ENCODE data around the gene RTN1. TPM values are rescaled to one million over a fixed set of nuclear protein-coding genes. Genes with fewer than 3 reads are reported as not detected.

RTN1 gene
- polyA plus RNA-seq, 1 donor, result 45.0 TPM

DNA sequence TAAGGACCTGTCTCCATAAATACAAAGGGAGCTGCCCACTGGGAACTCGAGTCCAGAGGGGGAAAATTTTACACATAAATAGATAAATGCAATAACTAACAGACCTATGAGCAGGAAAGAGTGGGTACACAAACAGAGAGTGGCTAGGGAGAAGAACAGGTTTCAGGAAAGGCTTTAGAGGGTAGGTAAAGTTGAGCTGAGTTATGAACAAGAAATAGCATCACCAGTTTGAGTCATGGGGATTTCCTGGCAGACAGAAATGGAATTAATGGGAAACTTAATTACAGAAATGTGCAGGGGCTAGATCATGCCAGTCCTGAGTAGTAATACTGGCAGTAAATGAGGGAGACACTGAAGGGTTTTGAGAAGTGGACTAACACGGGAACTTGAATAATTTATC is 236.0 kb downstream of the RTN1 start:
- H3K9me3 ChIP-seq (ENCODE audit: control insufficient read depth, low read depth, low read length), result no peaks in the 10 kb centered on the region
- 57% methylated on average over 1 of the region's 2 CpGs for WGBS (ENCODE audit: insufficient coverage, low lambda C conversion rate)
- no peak overlapping the region for H3K4me3 ChIP-seq (ENCODE audit: low read length)
- peaks cover 8% of the 10 kb centered on the region for H3K27me3 ChIP-seq (ENCODE audit: control insufficient read depth, insufficient read depth, low read length)
- H3K36me3 ChIP-seq (ENCODE audit: control insufficient read depth, insufficient read depth, low read length), result no peaks in the 10 kb centered on the region
- H3K27ac ChIP-seq (ENCODE audit: low read length), result no peak overlapping the region
- peaks cover 4% of the 10 kb centered on the region for H3K4me1 ChIP-seq (ENCODE audit: control insufficient read depth, insufficient read depth, low read length)
- no peak for DNase-seq

- Histone ChIP-seq H3K27me3 (ENCODE audit: control insufficient read depth, insufficient read depth, low read length) (peaks cover 8% of the 10 kb centered on the region), H3K4me3 (ENCODE audit: low read length) (no peak overlapping the region), H3K4me1 (ENCODE audit: control insufficient read depth, insufficient read depth, low read length) (peaks cover 4% of the 10 kb centered on the region), H3K36me3 (ENCODE audit: control insufficient read depth, insufficient read depth, low read length) (no peaks in the 10 kb centered on the region), H3K27ac (ENCODE audit: low read length) (no peak overlapping the region), H3K9me3 (ENCODE audit: control insufficient read depth, low read depth, low read length) (no peaks in the 10 kb centered on the region)
- no peak for DNase-seq
- WGBS (ENCODE audit: insufficient coverage, low lambda C conversion rate), result 80% methylated on average over 1 of the region's 3 CpGs
Measured at GRCh38 chr14:59633486-59633885, 237.1 kb downstream of the RTN1 start.

- no CpG with 5 or more reads among the region's 3 CpGs for WGBS (ENCODE audit: insufficient coverage, low lambda C conversion rate)
- no peaks in the 10 kb centered on the region for H3K9me3 ChIP-seq (ENCODE audit: control insufficient read depth, low read depth, low read length)
- no peaks in the 10 kb centered on the region for H3K36me3 ChIP-seq (ENCODE audit: control insufficient read depth, insufficient read depth, low read length)
- H3K27me3 ChIP-seq (ENCODE audit: control insufficient read depth, insufficient read depth, low read length), result peaks cover 8% of the 10 kb centered on the region
- H3K27ac ChIP-seq (ENCODE audit: low read length), result no peak overlapping the region
- DNase-seq, result peak in 1 of 2 donors; percentile 24
- no peak overlapping the region for H3K4me3 ChIP-seq (ENCODE audit: low read length)
- peaks cover 8% of the 10 kb centered on the region for H3K4me1 ChIP-seq (ENCODE audit: control insufficient read depth, insufficient read depth, low read length)
Measured at GRCh38 chr14:59632381-59632780, 238.2 kb downstream of the RTN1 start.

GRCh38 chr14:59631237-59631636 is 239.3 kb downstream of the RTN1 start:
- H3K36me3 ChIP-seq (ENCODE audit: control insufficient read depth, insufficient read depth, low read length), result no peaks in the 10 kb centered on the region
- H3K27ac ChIP-seq (ENCODE audit: low read length), result no peak overlapping the region
- peaks cover 14% of the 10 kb centered on the region for H3K4me1 ChIP-seq (ENCODE audit: control insufficient read depth, insufficient read depth, low read length)
- 20% methylated on average over 1 of the region's 3 CpGs for WGBS (ENCODE audit: insufficient coverage, low lambda C conversion rate)
- no peaks in the 10 kb centered on the region for H3K9me3 ChIP-seq (ENCODE audit: control insufficient read depth, low read depth, low read length)
- DNase-seq, result peak in 1 of 2 donors; percentile 12
- H3K4me3 ChIP-seq (ENCODE audit: low read length), result no peak overlapping the region
- H3K27me3 ChIP-seq (ENCODE audit: control insufficient read depth, insufficient read depth, low read length), result peaks cover 8% of the 10 kb centered on the region

DNA sequence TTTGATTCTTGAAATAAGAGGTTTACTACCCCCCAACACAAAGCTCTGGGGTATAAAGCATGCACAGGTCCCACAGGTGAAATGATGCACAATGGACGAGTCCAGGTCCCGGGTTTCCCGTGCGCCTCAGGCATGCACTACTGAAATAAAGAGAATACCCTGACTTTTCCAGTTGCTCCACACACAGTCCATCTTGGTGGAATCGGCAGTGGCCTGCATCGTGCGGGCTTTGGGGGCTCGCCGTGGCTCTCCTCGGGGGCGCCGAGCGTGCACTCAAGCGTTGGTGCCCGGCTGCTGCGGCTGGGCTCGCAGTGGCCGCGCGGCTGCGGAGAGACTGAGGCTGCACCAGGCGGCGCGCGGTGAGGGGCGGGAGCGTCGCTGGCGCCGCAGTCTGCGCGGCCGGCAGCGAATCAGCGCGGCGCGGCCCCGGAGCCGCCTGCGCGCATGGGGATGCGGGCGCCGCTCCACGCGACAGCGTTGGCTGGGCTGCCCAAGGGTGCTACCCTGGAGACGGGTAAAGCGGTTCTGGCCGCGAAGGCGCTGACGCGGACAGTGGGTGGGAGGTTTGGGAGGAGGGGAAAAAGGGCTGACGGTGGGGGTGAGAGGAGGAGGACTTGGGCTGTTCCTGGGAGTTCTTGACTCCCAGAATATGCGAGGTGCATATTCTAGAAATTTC is 240.2 kb downstream of the RTN1 start:
- peaks cover 8% of the 10 kb centered on the region for H3K27me3 ChIP-seq (ENCODE audit: control insufficient read depth, insufficient read depth, low read length)
- H3K27ac ChIP-seq (ENCODE audit: low read length), result no peak overlapping the region
- no peaks in the 10 kb centered on the region for H3K36me3 ChIP-seq (ENCODE audit: control insufficient read depth, insufficient read depth, low read length)
- H3K4me3 ChIP-seq (ENCODE audit: low read length), result peak overlapping the region; percentile 48
- H3K9me3 ChIP-seq (ENCODE audit: control insufficient read depth, low read depth, low read length), result no peaks in the 10 kb centered on the region
- WGBS (ENCODE audit: insufficient coverage, low lambda C conversion rate), result no CpG with 5 or more reads among the region's 57 CpGs
- DNase-seq, result peak in 1 of 2 donors; percentile 64
- peaks cover 15% of the 10 kb centered on the region for H3K4me1 ChIP-seq (ENCODE audit: control insufficient read depth, insufficient read depth, low read length)

DNA sequence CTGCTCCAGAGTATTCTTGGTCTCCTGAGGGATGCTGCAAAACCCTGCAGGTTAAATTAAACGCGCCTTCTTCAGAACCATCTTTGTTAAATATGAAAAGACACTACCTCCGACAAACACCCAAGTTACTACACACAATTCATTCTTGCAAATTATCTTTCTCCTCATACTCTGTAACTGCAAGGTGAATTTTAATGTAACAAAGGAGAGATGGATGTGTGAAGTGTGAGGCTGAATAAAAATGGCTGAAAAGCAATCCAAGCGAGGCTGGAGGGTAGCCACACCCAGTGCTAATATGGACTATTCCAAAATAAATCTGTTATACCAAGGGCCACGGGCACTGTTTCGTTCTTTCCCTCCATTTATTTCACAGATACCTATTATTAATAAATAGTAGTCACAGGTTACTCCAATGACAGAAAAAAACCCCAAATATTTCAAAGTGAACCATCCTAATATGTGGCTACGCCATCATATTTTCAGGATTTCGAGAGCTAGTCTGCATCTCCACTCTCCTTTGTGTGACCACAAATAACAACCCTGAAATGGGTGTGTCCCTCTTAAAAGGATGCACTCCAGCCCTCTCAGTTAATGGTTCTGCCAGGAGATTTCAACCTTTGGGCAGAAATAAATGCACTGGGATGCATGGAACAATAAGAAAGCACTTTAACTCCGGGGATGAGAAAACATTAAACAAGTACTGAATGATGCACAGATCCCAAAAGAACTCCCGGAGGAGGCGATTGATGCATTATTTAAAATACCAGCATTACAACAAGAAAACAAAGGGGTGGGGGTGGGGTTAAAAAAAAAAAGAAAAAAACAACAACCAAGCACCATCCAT is 240.9 kb downstream of the RTN1 start:
- no peak overlapping the region for H3K27ac ChIP-seq (ENCODE audit: low read length)
- DNase-seq, result no peak
- peak overlapping the region; percentile 48 for H3K4me3 ChIP-seq (ENCODE audit: low read length)
- peaks cover 8% of the 10 kb centered on the region for H3K27me3 ChIP-seq (ENCODE audit: control insufficient read depth, insufficient read depth, low read length)
- 93% methylated on average over 3 of the region's 11 CpGs for WGBS (ENCODE audit: insufficient coverage, low lambda C conversion rate)
- H3K4me1 ChIP-seq (ENCODE audit: control insufficient read depth, insufficient read depth, low read length), result peaks cover 15% of the 10 kb centered on the region
- H3K36me3 ChIP-seq (ENCODE audit: control insufficient read depth, insufficient read depth, low read length), result no peaks in the 10 kb centered on the region
- H3K9me3 ChIP-seq (ENCODE audit: control insufficient read depth, low read depth, low read length), result no peaks in the 10 kb centered on the region

- no peaks in the 10 kb centered on the region for H3K36me3 ChIP-seq (ENCODE audit: control insufficient read depth, insufficient read depth, low read length)
- H3K4me1 ChIP-seq (ENCODE audit: control insufficient read depth, insufficient read depth, low read length), result peaks cover 26% of the 10 kb centered on the region
- no CpG with 5 or more reads among the region's 2 CpGs for WGBS (ENCODE audit: insufficient coverage, low lambda C conversion rate)
- H3K9me3 ChIP-seq (ENCODE audit: control insufficient read depth, low read depth, low read length), result no peaks in the 10 kb centered on the region
- peak overlapping the region; percentile 46 for H3K27ac ChIP-seq (ENCODE audit: low read length)
- H3K4me3 ChIP-seq (ENCODE audit: low read length), result no peak overlapping the region
- H3K27me3 ChIP-seq (ENCODE audit: control insufficient read depth, insufficient read depth, low read length), result peaks cover 8% of the 10 kb centered on the region
- DNase-seq, result no peak
Measured at GRCh38 chr14:59627011-59627520, 243.5 kb downstream of the RTN1 start.

GRCh38 chr14:59622631-59623030 is 247.9 kb downstream of the RTN1 start:
- peak; percentile 68 to 83 for DNase-seq
- Histone ChIP-seq H3K27me3 (ENCODE audit: control insufficient read depth, insufficient read depth, low read length) (no peaks in the 10 kb centered on the region), H3K9me3 (ENCODE audit: control insufficient read depth, low read depth, low read length) (no peaks in the 10 kb centered on the region), H3K4me1 (ENCODE audit: control insufficient read depth, insufficient read depth, low read length) (peaks cover 26% of the 10 kb centered on the region), H3K36me3 (ENCODE audit: control insufficient read depth, insufficient read depth, low read length) (no peaks in the 10 kb centered on the region), H3K4me3 (ENCODE audit: low read length) (no peak overlapping the region), H3K27ac (ENCODE audit: low read length) (peak overlapping the region; percentile 84)
- WGBS (ENCODE audit: insufficient coverage, low lambda C conversion rate), result 20% methylated on average over 1 of the region's 2 CpGs

GRCh38 chr14:59619061-59619460 is 251.5 kb downstream of the RTN1 start:
- Histone ChIP-seq H3K9me3 (ENCODE audit: control insufficient read depth, low read depth, low read length) (no peaks in the 10 kb centered on the region), H3K4me1 (ENCODE audit: control insufficient read depth, insufficient read depth, low read length) (peaks cover 18% of the 10 kb centered on the region), H3K4me3 (ENCODE audit: low read length) (no peak overlapping the region), H3K36me3 (ENCODE audit: control insufficient read depth, insufficient read depth, low read length) (no peaks in the 10 kb centered on the region), H3K27me3 (ENCODE audit: control insufficient read depth, insufficient read depth, low read length) (no peaks in the 10 kb centered on the region), H3K27ac (ENCODE audit: low read length) (no peak overlapping the region)
- no peak for DNase-seq
- 100% methylated on average over 1 of the region's 2 CpGs for WGBS (ENCODE audit: insufficient coverage, low lambda C conversion rate)

GRCh38 chr14:59601056-59601455 is 269.5 kb downstream of the RTN1 start:
- 23% methylated on average over 3 of the region's 3 CpGs for WGBS (ENCODE audit: insufficient coverage, low lambda C conversion rate)
- peak; percentile 92 to 93 for DNase-seq
- H3K9me3 ChIP-seq (ENCODE audit: control insufficient read depth, low read depth, low read length), result no peaks in the 10 kb centered on the region
- no peaks in the 10 kb centered on the region for H3K27me3 ChIP-seq (ENCODE audit: control insufficient read depth, insufficient read depth, low read length)
- H3K4me1 ChIP-seq (ENCODE audit: control insufficient read depth, insufficient read depth, low read length), result peaks cover 9% of the 10 kb centered on the region
- no peak overlapping the region for H3K4me3 ChIP-seq (ENCODE audit: low read length)
- H3K36me3 ChIP-seq (ENCODE audit: control insufficient read depth, insufficient read depth, low read length), result no peaks in the 10 kb centered on the region
- H3K27ac ChIP-seq (ENCODE audit: low read length), result peak overlapping the region; percentile 83
